HG02938 (cell line): Measurements from ENCODE around the gene DUSP14.

Experiments used
- ATAC-seq: cut with Tn5 transposase; IDR thresholded peaks from one replicate; pipeline ENCODE4 v1.9.1; 2021; ENCODE audit warnings: mild to moderate bottlenecking, moderate library complexity; ENCODE audit not compliant: unreplicated experiment

Gene DUSP14

GRCh38 chr17:37512442-37513068 lies 22.9 kb downstream of the DUSP14 start:
- ATAC-seq = no peak

GRCh38 chr17:37513711-37514110 lies 24.0 kb downstream of the DUSP14 start:
- no peak for ATAC-seq

DNA sequence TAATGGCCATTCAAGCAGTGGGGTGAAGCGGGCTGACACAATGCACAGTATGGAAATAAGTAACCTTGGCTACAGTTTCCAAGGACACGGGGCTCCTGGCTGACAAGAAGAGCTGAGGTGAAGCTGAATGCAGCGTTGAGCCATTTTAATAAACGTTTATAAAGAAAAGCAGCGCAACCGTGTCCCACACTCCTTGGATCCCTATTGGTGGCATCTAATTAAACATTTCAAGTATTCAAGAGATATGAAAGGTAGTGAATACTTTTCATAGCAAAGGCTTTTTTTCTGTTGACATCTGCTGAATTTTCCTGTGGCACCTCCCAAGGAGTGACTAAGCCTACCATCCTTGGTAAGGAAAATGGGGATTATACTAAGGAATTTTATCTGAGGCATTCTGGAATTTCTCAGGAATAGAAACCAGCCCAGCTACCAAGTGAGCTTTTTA lies 26.5 kb downstream of the DUSP14 start:
- no peak for ATAC-seq

DNA sequence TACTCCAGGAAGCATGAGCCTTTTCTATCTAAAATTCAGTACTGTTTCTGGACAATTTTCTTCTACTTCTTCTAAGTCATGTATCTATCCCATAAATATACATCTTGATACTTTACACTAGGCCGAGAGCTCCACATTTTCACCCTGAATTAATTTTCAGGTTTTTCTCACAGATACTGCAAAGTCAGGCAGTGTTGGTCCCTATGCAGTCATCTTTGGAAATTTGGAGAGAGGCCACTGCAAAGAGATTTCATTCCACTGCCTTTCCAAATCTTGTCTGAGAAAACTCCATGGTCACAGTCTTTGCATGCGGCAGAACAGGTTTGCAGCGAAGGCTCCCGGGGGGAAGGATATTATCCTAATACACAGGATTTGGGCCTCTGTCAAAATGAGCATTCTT lies 28.2 kb downstream of the DUSP14 start:
- ATAC-seq = no peak

DNA sequence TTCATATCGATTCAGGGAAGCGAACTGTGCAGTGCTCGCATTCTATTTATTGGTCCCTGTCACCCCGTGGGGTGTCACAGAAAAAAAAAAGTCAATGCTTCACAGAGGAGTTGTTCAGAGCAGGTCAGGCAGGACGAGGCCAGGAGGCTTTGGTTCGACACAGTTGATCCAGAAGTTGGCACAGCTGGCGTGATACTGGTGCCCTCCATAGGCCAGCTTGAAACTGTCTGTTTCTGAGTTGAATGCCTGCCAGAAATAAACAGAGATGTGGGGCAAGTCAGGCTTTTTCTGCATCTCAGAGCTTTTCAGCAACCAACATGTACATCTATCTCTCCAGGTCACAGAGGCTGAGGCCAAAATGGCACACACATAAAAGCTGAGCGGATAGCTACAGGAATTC lies 29.1 kb downstream of the DUSP14 start:
- ATAC-seq = no peak

GRCh38 chr17:37519251-37519985 lies 29.7 kb downstream of the DUSP14 start:
- ATAC-seq = no peak

DNA sequence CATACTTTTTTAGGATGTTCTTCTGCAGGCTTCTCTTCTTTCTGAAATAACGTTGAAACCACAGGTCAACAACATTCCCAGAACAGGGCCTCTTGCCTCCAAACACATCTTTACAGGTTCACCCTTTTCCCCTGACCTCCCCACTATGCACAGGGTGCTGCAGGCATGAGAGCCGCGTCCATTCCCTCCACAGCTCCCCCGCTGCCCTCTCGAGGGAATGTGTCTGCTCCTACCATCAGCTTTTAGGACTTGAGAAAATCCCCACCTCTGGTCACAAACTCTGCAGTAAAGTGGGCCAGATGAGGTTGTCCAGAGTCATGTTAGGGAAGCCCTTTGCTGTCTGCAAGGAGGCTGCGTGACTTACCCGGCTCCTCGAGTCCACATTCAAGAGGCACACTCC lies 30.5 kb downstream of the DUSP14 start:
- ATAC-seq = no peak

GRCh38 chr17:37521821-37522220 lies 32.1 kb downstream of the DUSP14 start:
- ATAC-seq = no peak

- no peak for ATAC-seq
Measured at GRCh38 chr17:37523715-37524219, 34.1 kb downstream of the DUSP14 start.

GRCh38 chr17:37527249-37527851 lies 37.7 kb downstream of the DUSP14 start:
- ATAC-seq = no peak

DNA sequence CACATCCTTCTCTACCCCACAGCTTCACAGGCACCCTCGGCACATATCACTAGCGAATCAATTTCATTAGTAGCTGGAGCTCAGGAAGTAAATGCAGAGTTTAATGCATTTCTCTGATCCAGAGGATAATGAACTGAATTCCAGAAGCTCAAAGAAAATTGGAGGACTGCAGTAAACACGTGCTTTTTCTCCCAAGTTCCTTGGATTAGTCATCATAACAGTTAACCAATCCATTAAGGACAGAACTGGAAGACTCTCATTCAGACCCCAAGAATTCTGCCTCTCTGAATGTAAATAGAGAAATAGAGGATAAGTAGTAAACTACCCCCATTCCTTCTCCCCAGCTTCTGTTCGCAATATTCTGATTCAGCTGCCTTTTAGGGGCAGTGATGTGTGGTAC lies 40.7 kb downstream of the DUSP14 start:
- ATAC-seq = no peak

GRCh38 chr17:37532756-37533155 lies 43.1 kb downstream of the DUSP14 start:
- no peak for ATAC-seq

- no peak for ATAC-seq
Measured at GRCh38 chr17:37535906-37536305, 46.2 kb downstream of the DUSP14 start.

- no peak for ATAC-seq
Measured at GRCh38 chr17:37538981-37539659, 49.4 kb downstream of the DUSP14 start.

GRCh38 chr17:37541880-37542660 lies 52.4 kb downstream of the DUSP14 start:
- no peak for ATAC-seq

- ATAC-seq = no peak
Measured at GRCh38 chr17:37543637-37544052, 54.0 kb downstream of the DUSP14 start.

- ATAC-seq = no peak
Measured at GRCh38 chr17:37545486-37545885, 55.8 kb downstream of the DUSP14 start.

DNA sequence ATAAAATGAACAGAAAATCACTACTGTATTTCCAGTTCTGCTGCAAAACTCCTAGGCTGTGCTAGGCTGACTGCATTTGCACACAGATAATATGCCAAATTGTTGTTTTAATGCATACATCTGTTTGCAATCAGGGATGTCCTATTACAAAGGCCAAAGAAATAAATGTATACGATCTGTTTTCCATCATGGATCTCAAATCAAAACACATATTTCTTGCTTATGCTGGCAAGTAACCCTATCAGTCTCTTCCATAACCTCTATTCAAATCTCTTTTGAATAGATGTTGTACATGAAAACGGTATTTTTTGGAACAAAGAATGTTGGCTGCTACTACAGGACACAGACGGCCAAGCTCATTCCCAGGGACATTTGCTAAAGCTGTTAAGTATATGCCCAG lies 56.6 kb downstream of the DUSP14 start:
- ATAC-seq = no peak

DNA sequence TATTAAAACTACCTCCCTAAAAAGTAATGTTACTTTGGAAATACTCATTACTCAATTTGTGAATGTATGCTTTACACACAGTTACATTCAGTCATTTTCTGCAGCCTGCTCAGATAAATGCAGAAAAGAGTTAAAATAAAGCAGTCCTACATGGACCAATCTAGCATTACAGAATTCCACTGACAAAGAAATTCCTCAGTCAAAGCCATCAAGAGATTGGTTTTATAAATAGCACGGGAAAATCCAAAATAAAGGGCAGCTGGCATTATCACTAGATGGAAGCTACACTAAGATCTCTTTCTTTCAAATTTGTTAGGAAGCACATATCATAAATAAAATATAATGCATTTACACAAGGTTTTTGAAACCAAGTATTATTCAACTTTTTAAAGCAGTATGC lies 58.3 kb downstream of the DUSP14 start:
- no peak for ATAC-seq

- no peak for ATAC-seq
Measured at GRCh38 chr17:37551788-37552187, 62.1 kb downstream of the DUSP14 start.
